BLaER1 (cell line): ENCODE data around the gene LRRC15.

Source experiments
- H3K27ac ChIP-seq: shearing (Covaris generic); formaldehyde crosslinking; 2 replicates; pipeline ENCODE4 v1.8.1; 2022
- H3K27me3 ChIP-seq: shearing (Covaris generic); formaldehyde crosslinking; 2 replicates; pipeline ENCODE4 v1.8.1; 2022
- H3K36me3 ChIP-seq: shearing (Covaris generic); formaldehyde crosslinking; 2 replicates; pipeline ENCODE4 v1.8.1; 2022
- H3K4me1 ChIP-seq: shearing (Covaris generic); formaldehyde crosslinking; 2 replicates; pipeline ENCODE4 v1.8.1; 2022
- H3K4me2 ChIP-seq: shearing (Covaris generic); formaldehyde crosslinking; 2 replicates; pipeline ENCODE4 v1.8.1; 2022
- H3K4me3 ChIP-seq: shearing (Covaris generic); formaldehyde crosslinking; 2 replicates; pipeline ENCODE4 v1.8.1; 2022
- H3K9ac ChIP-seq: shearing (Covaris generic); formaldehyde crosslinking; 2 replicates; pipeline ENCODE4 v1.8.1; 2022
- H3K9me3 ChIP-seq: shearing (Covaris generic); formaldehyde crosslinking; 2 replicates; pipeline ENCODE4 v1.8.1; 2022
- H4K20me1 ChIP-seq: shearing (Covaris generic); formaldehyde crosslinking; 2 replicates; pipeline ENCODE4 v1.8.1; 2022
- Cebpa-rat ChIP-seq: shearing (Covaris generic); IDR thresholded peaks from 2 replicates; pipeline ENCODE4 v1.8.1; 2022

LRRC15 gene

DNA sequence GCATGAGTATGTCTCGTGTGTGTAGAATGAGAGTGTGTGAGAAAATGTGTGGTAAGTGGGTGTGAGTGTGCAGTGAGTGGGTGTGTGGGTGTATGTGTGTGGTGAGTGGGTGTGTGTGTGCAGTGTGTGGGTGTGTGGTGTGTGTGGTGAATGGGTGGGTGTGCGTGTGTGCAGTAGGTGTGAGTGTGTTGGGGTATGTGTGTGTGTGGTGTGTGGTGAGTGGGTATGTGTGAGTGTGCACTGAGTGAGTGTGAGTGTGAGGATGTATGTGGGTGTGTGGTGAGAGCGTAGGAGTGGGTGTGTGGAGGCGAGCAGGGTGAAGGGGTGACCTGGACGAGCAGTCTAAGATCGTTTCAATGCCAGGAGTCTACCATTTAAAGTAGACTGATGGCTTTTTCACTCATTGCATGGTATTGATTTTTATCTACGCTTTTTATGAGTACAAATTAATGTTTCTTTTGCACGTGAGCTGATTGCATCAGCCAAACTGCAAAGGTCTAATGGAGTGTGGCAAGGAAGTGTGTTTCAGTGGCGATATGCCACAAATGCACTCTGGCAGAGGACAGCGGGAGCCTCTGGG, 16.8 kb downstream of the LRRC15 start:
- no peaks in the 10 kb centered on the region for H3K36me3 ChIP-seq
- peaks cover 74% of the 10 kb centered on the region for H3K4me1 ChIP-seq
- H3K4me2 ChIP-seq = peak overlapping the region; percentile 28; the same call in 1 of the 2 replicates
- no peaks in the 10 kb centered on the region for H3K27me3 ChIP-seq
- peak overlapping the region; percentile 62 for H3K27ac ChIP-seq
- H3K9ac ChIP-seq = no peak overlapping the region
- H4K20me1 ChIP-seq = no peaks in the 10 kb centered on the region
- no peak for TF ChIP-seq Cebpa-rat
- no peak overlapping the region for H3K4me3 ChIP-seq
- no peaks in the 10 kb centered on the region for H3K9me3 ChIP-seq

DNA sequence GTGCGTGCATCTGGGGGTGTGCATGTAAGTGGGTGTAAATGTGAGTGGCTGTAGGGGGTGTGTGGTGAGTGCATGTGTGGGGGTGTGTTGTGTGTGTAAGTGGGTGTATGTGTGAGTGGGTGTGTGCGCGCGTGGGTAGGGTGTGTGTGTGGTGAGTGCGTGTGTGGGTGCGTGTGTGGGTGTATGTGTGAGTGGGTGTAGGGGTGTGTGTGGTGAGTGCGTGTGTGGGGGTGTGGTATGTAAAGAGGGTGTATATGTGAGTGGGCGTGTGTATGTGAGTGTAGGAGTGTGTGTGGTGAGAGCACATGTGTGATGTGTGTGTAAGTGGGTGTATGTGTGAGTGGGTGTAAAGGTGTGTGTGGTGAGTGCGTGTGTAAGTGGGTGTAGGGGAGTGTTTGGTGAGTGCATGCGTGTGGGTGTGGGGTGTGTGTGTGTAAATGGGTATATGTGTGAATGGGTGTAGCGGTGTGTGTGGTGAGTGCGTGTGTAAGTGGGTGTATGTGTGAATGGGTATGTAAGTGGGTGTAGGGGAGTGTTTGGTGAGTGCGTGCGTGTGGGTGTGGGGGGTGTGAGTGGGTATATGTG, 17.5 kb downstream of the LRRC15 start:
- Histone ChIP-seq H3K9ac (no peak overlapping the region), H3K4me2 (no peak overlapping the region; the same call in 1 of the 2 replicates)

DNA sequence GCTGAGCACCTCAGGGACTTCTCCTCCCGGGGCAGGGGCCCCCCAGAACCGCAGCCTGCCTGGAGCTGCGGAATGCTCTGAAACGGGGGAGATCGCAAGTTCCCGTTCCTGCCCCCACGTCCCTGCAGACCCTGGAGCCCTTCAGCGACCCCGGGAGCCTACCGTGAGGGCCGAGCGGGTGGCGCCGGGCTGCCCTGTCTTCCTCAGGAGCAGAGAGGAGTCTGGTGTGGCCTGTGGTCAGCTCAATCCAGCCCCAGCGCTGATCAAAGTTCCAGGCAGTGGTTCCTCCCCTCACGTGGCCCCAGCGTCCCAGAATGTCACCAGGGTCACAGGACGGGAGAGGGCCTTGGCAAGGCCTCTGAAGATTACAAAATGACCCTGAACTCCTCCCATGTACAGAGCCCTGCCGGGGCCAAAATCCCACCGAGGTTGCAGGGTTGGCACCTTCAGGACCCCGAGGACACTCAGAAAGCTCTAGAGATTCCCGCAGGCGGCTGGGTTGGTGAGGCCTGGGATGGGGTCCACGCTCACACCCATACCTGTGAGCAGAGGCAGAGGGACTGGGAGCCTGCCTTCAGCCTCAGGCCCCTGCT, 18.4 kb downstream of the LRRC15 start, which contains the start of gene CPN2:
CPN2 (minus strand) TSS at position 249 of the 593 bp plus-strand sequence. CDS start 8,626 bp downstream, outside the sequence.
- Histone ChIP-seq H3K9ac (no peak within 1 kb of the TSS), H3K4me2 (peak within 1 kb of the TSS; percentile 11; the same call in 1 of the 2 replicates)

More for the DNA sequence above, 17.5 kb downstream of the LRRC15 start:
- H3K4me1 ChIP-seq = peaks cover 69% of the 10 kb centered on the region
- H3K27me3 ChIP-seq = no peaks in the 10 kb centered on the region
- H3K4me3 ChIP-seq = no peak overlapping the region
- H3K36me3 ChIP-seq = no peaks in the 10 kb centered on the region
- H3K9me3 ChIP-seq = no peaks in the 10 kb centered on the region
- no peaks in the 10 kb centered on the region for H4K20me1 ChIP-seq
- H3K27ac ChIP-seq = peak overlapping the region; percentile 69; the same call in 1 of the 2 replicates
- TF ChIP-seq Cebpa-rat = no peak

DNA sequence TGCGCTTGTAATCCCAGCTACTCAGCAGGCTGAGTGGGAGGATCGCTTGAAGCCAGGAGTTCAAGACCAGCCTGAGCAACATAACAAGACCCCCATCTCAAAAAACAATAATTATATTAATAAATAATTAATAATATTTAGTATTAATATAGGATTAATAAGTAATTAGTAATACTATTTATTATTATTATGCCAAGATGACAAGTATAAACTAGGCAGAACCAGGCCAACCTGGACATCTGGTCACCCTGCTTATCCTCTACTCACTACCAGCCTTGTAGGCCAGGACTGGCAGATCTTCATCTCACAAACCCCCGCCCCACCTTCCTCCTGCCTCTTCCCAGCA, 18.8 kb downstream of the LRRC15 start:
- H3K4me2 ChIP-seq = peak overlapping the region; percentile 11; the same call in 1 of the 2 replicates

More for the DNA sequence above, 18.4 kb downstream of the LRRC15 start, which contains the start of gene CPN2:
- Histone ChIP-seq H3K4me1 (peaks cover 66% of the 10 kb centered on the region), H3K9me3 (no peaks in the 10 kb centered on the region), H3K4me3 (no peak within 1 kb of the TSS), H3K27ac (peak within 1 kb of the TSS; percentile 69), H3K27me3 (no peaks in the 10 kb centered on the region), H4K20me1 (no peaks in the 10 kb centered on the region), H3K36me3 (no peaks in the 10 kb centered on the region)
- no peak for TF ChIP-seq Cebpa-rat

DNA sequence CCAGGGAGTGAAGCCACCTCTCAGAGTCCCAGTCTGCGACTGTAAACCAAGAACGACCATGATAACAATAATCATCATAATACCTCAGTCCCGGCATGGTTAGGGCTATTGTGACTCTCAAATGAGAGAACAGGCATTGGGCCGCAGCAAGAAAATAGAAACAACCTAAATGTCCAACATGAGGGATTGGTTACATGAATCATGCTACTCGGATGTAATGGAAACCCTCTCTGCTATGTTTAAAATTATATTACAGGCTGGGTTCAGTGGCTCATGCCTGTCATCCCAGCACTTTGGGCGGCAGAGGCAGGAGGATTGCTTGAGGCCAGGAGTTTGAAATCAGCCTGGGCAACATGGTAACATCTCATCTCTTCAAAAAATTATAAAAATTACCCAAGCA, 21.2 kb downstream of the LRRC15 start:
- H3K9ac ChIP-seq = no peak overlapping the region

More for the DNA sequence above, 18.8 kb downstream of the LRRC15 start:
- no peaks in the 10 kb centered on the region for H3K27me3 ChIP-seq
- no peaks in the 10 kb centered on the region for H3K36me3 ChIP-seq
- TF ChIP-seq Cebpa-rat = no peak
- H3K9me3 ChIP-seq = no peaks in the 10 kb centered on the region
- H4K20me1 ChIP-seq = no peaks in the 10 kb centered on the region
- H3K4me1 ChIP-seq = peaks cover 62% of the 10 kb centered on the region
- no peak overlapping the region for H3K4me3 ChIP-seq
- H3K9ac ChIP-seq = no peak overlapping the region
- H3K27ac ChIP-seq = peak overlapping the region; percentile 69

DNA sequence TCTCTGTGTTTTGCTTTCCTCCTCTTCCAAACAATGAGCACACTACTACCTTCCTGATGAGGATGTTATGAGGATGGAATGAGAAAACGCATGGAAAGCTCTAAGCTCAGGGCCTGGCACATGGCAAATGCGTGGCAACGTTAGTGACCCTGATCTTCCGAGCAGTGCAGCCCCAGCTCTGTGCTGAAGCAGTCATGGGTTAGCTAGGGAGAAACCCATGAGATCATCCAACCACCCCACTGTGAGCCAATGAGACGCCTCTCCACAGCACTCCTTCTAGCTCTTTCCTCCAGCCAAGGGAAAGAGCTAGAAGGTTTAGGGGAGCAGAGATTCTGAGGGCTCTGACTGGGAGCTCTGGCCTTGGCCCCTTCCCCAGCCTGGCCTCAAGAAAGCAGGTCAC, 22.9 kb downstream of the LRRC15 start:
- TF ChIP-seq Cebpa-rat = no peak
- Histone ChIP-seq H3K4me3 (no peak overlapping the region), H3K9ac (no peak overlapping the region), H3K9me3 (no peaks in the 10 kb centered on the region), H3K4me2 (no peak overlapping the region), H3K27ac (peak overlapping the region; percentile 64), H3K4me1 (peaks cover 66% of the 10 kb centered on the region), H4K20me1 (no peaks in the 10 kb centered on the region), H3K27me3 (no peaks in the 10 kb centered on the region), H3K36me3 (no peaks in the 10 kb centered on the region)

More for the DNA sequence above, 21.2 kb downstream of the LRRC15 start:
- Histone ChIP-seq H4K20me1 (no peaks in the 10 kb centered on the region), H3K4me1 (peaks cover 62% of the 10 kb centered on the region), H3K27ac (no peak overlapping the region), H3K27me3 (no peaks in the 10 kb centered on the region), H3K9me3 (no peaks in the 10 kb centered on the region), H3K4me3 (no peak overlapping the region), H3K4me2 (no peak overlapping the region), H3K36me3 (no peaks in the 10 kb centered on the region)
- no peak for TF ChIP-seq Cebpa-rat

DNA sequence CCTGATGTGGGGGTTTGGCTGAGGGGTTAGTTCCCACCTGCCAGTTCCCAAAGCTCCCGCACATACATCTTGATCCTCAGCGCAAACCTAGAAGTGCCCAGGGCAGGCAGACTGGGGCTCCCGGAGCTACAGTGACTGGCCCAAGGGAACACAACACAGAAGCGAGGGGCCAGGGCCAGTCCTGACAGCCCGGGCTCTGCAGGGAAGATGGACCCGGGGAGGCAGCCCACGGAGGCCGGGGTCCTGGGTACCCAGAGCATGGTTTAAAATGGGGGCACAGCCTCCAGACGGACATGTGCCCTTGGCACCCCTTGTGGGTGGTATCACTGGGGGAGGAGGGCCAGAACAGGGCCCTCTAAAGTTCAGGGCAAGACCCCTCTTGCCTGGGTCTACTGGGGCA, 23.5 kb downstream of the LRRC15 start:
- Histone ChIP-seq H3K9ac (no peak overlapping the region), H3K4me1 (peaks cover 67% of the 10 kb centered on the region), H4K20me1 (no peaks in the 10 kb centered on the region), H3K27me3 (no peaks in the 10 kb centered on the region), H3K36me3 (no peaks in the 10 kb centered on the region), H3K9me3 (no peaks in the 10 kb centered on the region), H3K4me2 (no peak overlapping the region), H3K4me3 (no peak overlapping the region), H3K27ac (peak overlapping the region; percentile 40)
- no peak for TF ChIP-seq Cebpa-rat

DNA sequence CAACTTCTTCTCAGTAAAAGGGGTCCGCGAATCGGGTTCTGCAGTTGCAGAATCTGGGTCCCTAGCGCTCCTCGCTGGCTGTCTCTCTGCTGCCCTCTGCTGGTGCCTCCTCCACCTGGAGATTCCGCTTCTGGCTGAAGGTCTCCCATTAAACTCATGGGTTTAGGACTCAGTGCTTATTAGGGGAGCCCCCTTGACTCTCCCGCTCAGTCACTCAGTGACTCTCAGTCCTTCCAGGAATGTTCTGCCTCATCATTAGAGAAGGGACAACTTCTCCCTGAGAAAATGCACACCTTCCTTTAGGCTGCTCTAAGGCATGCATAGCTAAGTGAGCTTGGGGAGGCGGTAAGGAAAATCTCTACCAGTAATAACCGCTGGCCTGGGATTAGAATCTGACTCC, 25.5 kb downstream of the LRRC15 start:
- no peaks in the 10 kb centered on the region for H3K27me3 ChIP-seq
- H3K4me1 ChIP-seq = peaks cover 66% of the 10 kb centered on the region
- H3K27ac ChIP-seq = peak overlapping the region; percentile 40; the same call in 1 of the 2 replicates
- H3K4me2 ChIP-seq = peak overlapping the region; percentile 84; the same call in 1 of the 2 replicates
- no peak overlapping the region for H3K9ac ChIP-seq
- TF ChIP-seq Cebpa-rat = no peak
- no peaks in the 10 kb centered on the region for H3K9me3 ChIP-seq
- H3K4me3 ChIP-seq = no peak overlapping the region
- H3K36me3 ChIP-seq = no peaks in the 10 kb centered on the region
- H4K20me1 ChIP-seq = no peaks in the 10 kb centered on the region

DNA sequence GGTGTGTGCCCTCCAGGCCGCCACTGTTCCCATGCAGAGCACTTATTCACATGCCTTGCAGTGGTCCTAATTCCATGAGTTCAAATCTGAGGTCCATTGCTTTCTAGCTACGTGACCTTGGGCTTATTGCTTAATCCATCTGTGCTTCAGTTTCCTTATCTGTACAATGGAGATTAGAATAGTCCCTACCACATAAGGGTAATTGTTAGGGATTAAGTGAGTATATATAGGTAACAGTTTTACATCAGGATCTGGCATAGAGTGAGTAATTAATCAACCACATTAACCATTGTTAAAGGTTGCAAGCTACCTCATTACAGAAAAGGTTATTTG, 26.0 kb downstream of the LRRC15 start:
- no peaks in the 10 kb centered on the region for H3K36me3 ChIP-seq
- H3K4me1 ChIP-seq = peaks cover 66% of the 10 kb centered on the region
- peak overlapping the region; percentile 84 for H3K4me2 ChIP-seq
- H4K20me1 ChIP-seq = no peaks in the 10 kb centered on the region
- H3K4me3 ChIP-seq = no peak overlapping the region
- peak overlapping the region; percentile 80 for H3K27ac ChIP-seq
- TF ChIP-seq Cebpa-rat = peak; percentile 32; the same call in 1 of the 2 replicates
- H3K9ac ChIP-seq = peak overlapping the region; percentile 44; the same call in 1 of the 2 replicates
- H3K9me3 ChIP-seq = no peaks in the 10 kb centered on the region
- H3K27me3 ChIP-seq = no peaks in the 10 kb centered on the region
